Activated T-cell treated with anti-CD3 and anti-CD28 coated beads for 48 hours (primary cell): ENCODE results near the gene SH2D3C.
"Not testable (repeated sequence)": the region's sequence is repeated elsewhere in the genome, so short reads cannot be mapped to it uniquely, and the experiment has no call there.

Experiments used
- DNase-seq: peaks from one replicate; pipeline ENCODE4 v3.0.0-alpha.2; 2020; ENCODE audit warnings: low read depth

The SH2D3C gene

GRCh38 chr9:127763918-127764384 lies 14.5 kb downstream of the SH2D3C start:
- DNase-seq = no peak

- no peak for DNase-seq
These were observed 16.3 kb downstream of the SH2D3C start for GRCh38 chr9:127762111-127762676.

- DNase-seq = no peak
These were observed 16.9 kb downstream of the SH2D3C start for GRCh38 chr9:127761491-127761956.

- no peak for DNase-seq
These were observed 17.4 kb downstream of the SH2D3C start for GRCh38 chr9:127761061-127761460.

- no peak for DNase-seq
These were observed 19.6 kb downstream of the SH2D3C start for GRCh38 chr9:127758843-127759242.

GRCh38 chr9:127756776-127757175 lies 21.7 kb downstream of the SH2D3C start:
- not testable (repeated sequence) for DNase-seq

- no peak for DNase-seq
These were observed 22.2 kb downstream of the SH2D3C start for GRCh38 chr9:127756233-127756632.

GRCh38 chr9:127755061-127756060 lies 23.1 kb downstream of the SH2D3C start:
- no peak for DNase-seq

- no peak for DNase-seq
These were observed 24.1 kb downstream of the SH2D3C start for GRCh38 chr9:127754099-127755060.

GRCh38 chr9:127753622-127754021 lies 24.8 kb downstream of the SH2D3C start:
- no peak for DNase-seq

GRCh38 chr9:127753148-127753547 lies 25.3 kb downstream of the SH2D3C start:
- no peak for DNase-seq

GRCh38 chr9:127751269-127752054 lies 27.0 kb downstream of the SH2D3C start:
- no peak for DNase-seq

- DNase-seq = no peak
These were observed 29.2 kb downstream of the SH2D3C start for GRCh38 chr9:127749090-127749787.

- DNase-seq = no peak
These were observed 31.4 kb downstream of the SH2D3C start for GRCh38 chr9:127746959-127747569.

- no peak for DNase-seq
These were observed 33.9 kb downstream of the SH2D3C start for GRCh38 chr9:127744398-127745110.

- no peak for DNase-seq
These were observed 35.9 kb downstream of the SH2D3C start for GRCh38 chr9:127742435-127743088.

- no peak for DNase-seq
These were observed 36.5 kb downstream of the SH2D3C start for GRCh38 chr9:127741831-127742434.

GRCh38 chr9:127739614-127740330 lies 38.7 kb downstream of the SH2D3C start:
- no peak for DNase-seq
